IMR-90 (cell line): ENCODE measurements around the gene TENM3. TPM values are rescaled to one million over a fixed set of nuclear protein-coding genes. Genes with fewer than 3 reads are reported as not detected.

Experiments
- ATAC-seq: fragments of 200-7000 bp; cut with Tn5 transposase; 2 replicates; pipeline ENCODE4 v1.9.1; 2020; ENCODE audit warnings: low read depth, mild to moderate bottlenecking, moderate library complexity
- BruUV-seq: library from RNA; stranded (reverse); fragments of 400-500 nt; replicated peaks from 2 replicates; lab custom pipeline; 2021; lab: Mats Ljungman, UMichigan
- CTCF ChIA-PET: fragments of 300-600 bp; formaldehyde crosslinking; extraction: SDS; loops from one replicate; lab custom pipeline; 2021; ENCODE audit warnings: antibody characterized with exemption; lab: Yijun Ruan, JAX
- POLR2A ChIA-PET: fragments of 300-600 bp; sonication (Branson Sonifier 250); formaldehyde crosslinking; loops from one replicate; lab custom pipeline; 2022; ENCODE audit warnings: antibody characterized with exemption; ENCODE audit not compliant: unreplicated experiment; lab: Charles Lee
- DNase-seq: peaks from one replicate; pipeline ENCODE4 v3.0.0; 2013
- H2AFZ ChIP-seq: replicated peaks from 2 replicates; pipeline ENCODE3; 2013; ENCODE audit warnings: low read length, mild to moderate bottlenecking; ENCODE audit not compliant: poor library complexity
- H2AK5ac ChIP-seq: 2 replicates; pipeline ENCODE4 v1.6.1; 2013; ENCODE audit warnings: low read depth, low read length, inconsistent platforms
- H2AK9ac ChIP-seq: replicated peaks from 2 replicates; pipeline ENCODE3; 2013; ENCODE audit warnings: mild to moderate bottlenecking, low read depth, low read length, moderate library complexity; ENCODE audit not compliant: poor library complexity
- H2BK120ac ChIP-seq: 2 replicates; pipeline ENCODE4 v1.6.1; 2013; ENCODE audit warnings: low read depth, low read length, inconsistent platforms
- H2BK15ac ChIP-seq: 3 replicates; pipeline ENCODE4 v1.6.1; 2013; ENCODE audit warnings: low read depth, low read length, inconsistent platforms
- H2BK20ac ChIP-seq: 2 replicates; pipeline ENCODE4 v1.6.1; 2013; ENCODE audit warnings: low read depth, mild to moderate bottlenecking, inconsistent platforms, low read length, moderate library complexity
- H2BK5ac ChIP-seq: 2 replicates; pipeline ENCODE4 v1.6.1; 2013; ENCODE audit warnings: mild to moderate bottlenecking, low read depth, low read length, inconsistent platforms; ENCODE audit not compliant: poor library complexity, severe bottlenecking
- H3K14ac ChIP-seq: replicated peaks from 2 replicates; pipeline ENCODE4 v1.6.1; 2013; ENCODE audit warnings: low read depth, low read length, inconsistent platforms
- H3K18ac ChIP-seq: 2 replicates; pipeline ENCODE4 v1.6.1; 2013; ENCODE audit warnings: low read depth, low read length, control low read depth
- H3K23ac ChIP-seq: 2 replicates; pipeline ENCODE4 v1.6.1; 2013; ENCODE audit warnings: low read depth, low read length, inconsistent platforms
- H3K27ac ChIP-seq: 2 replicates; pipeline ENCODE4 v1.5.1; 2013; ENCODE audit warnings: mild to moderate bottlenecking, control low read depth, low read length; ENCODE audit not compliant: insufficient read depth
- H3K27me3 ChIP-seq: 2 replicates; pipeline ENCODE4 v1.6.1; 2013; ENCODE audit warnings: low read length; ENCODE audit not compliant: control insufficient read depth, insufficient read depth
- H3K36me3 ChIP-seq: 2 replicates; pipeline ENCODE4 v1.6.1; 2013; ENCODE audit warnings: low read length, mixed read lengths; ENCODE audit not compliant: control insufficient read depth, insufficient read depth
- H3K4ac ChIP-seq: 2 replicates; pipeline ENCODE4 v1.6.1; 2013; ENCODE audit warnings: low read depth, low read length, inconsistent platforms
- H3K4me1 ChIP-seq: 2 replicates; pipeline ENCODE4 v1.6.1; 2013; ENCODE audit warnings: low read length, mixed read lengths; ENCODE audit not compliant: control insufficient read depth, insufficient read depth
- H3K4me2 ChIP-seq: 2 replicates; pipeline ENCODE4 v1.6.1; 2013; ENCODE audit warnings: low read depth, mild to moderate bottlenecking, control low read depth, low read length, moderate library complexity
- H3K4me3 ChIP-seq: 2 replicates; pipeline ENCODE4 v1.5.1; 2013; ENCODE audit warnings: low read depth, mild to moderate bottlenecking, control low read depth, low read length, moderate library complexity; ENCODE audit not compliant: insufficient read depth
- H3K56ac ChIP-seq: 2 replicates; pipeline ENCODE4 v1.6.1; 2013; ENCODE audit warnings: low read length, inconsistent platforms; ENCODE audit not compliant: insufficient read depth; ENCODE audit errors: extremely low read depth
- H3K79me1 ChIP-seq, 2 experiments: 2 replicates each; pipeline ENCODE4 v1.6.1; 2013; ENCODE audit warnings: low read length in 2 of 2, inconsistent platforms in 1 of 2, low read depth in 1 of 2
- H3K9ac ChIP-seq: 2 replicates; pipeline ENCODE4 v1.6.1; 2013; ENCODE audit warnings: low read depth, low read length, control low read depth
- H3K9me1 ChIP-seq: 2 replicates; pipeline ENCODE4 v1.6.1; 2013; ENCODE audit warnings: low read length, inconsistent platforms; ENCODE audit not compliant: insufficient read depth
- H3K9me3 ChIP-seq: 2 replicates; pipeline ENCODE4 v1.6.1; 2013; ENCODE audit warnings: low read length; ENCODE audit not compliant: control insufficient read depth, insufficient read depth
- H4K20me1 ChIP-seq: 2 replicates; pipeline ENCODE4 v1.6.1; 2013; ENCODE audit warnings: low read length, inconsistent platforms; ENCODE audit not compliant: insufficient read depth
- H4K5ac ChIP-seq: 2 replicates; pipeline ENCODE4 v1.6.1; 2013; ENCODE audit warnings: mild to moderate bottlenecking, low read depth, low read length, control low read depth
- H4K8ac ChIP-seq, 2 experiments: 2 replicates each; pipeline ENCODE4 v1.6.1; 2013; ENCODE audit warnings: low read depth in 2 of 2, low read length in 2 of 2, control low read depth in 1 of 2, inconsistent platforms in 1 of 2
- H4K91ac ChIP-seq: 2 replicates; pipeline ENCODE4 v1.6.1; 2013; ENCODE audit warnings: low read depth, low read length, inconsistent platforms; ENCODE audit not compliant: insufficient read depth
- BHLHE40 ChIP-seq: fragments of 150-350 bp; IDR thresholded peaks from 2 replicates; pipeline ENCODE4 v1.6.1; 2016; ENCODE audit warnings: mild to moderate bottlenecking, low read depth, low read length
- CEBPB ChIP-seq: IDR thresholded peaks from 2 replicates; pipeline ENCODE4 v1.6.1; 2012; ENCODE audit warnings: low read depth, low read length, improper control_type of control experiment
- CHD1 ChIP-seq: IDR thresholded peaks from 2 replicates; pipeline ENCODE4 v1.6.1; 2012; ENCODE audit warnings: low read depth, low read length, improper control_type of control experiment
- CTCF ChIP-seq: conservative IDR thresholded peaks from 2 replicates; pipeline ENCODE4 v1.5.1; 2012; ENCODE audit warnings: mild to moderate bottlenecking, low read depth, low read length, improper control_type of control experiment
- ELK1 ChIP-seq: fragments of 150-350 bp; IDR thresholded peaks from 2 replicates; pipeline ENCODE4 v1.6.1; 2016; ENCODE audit warnings: low read depth, mild to moderate bottlenecking, low read length, moderate library complexity, borderline replicate concordance
- FOS ChIP-seq: fragments of 150-350 bp; IDR thresholded peaks from 2 replicates; pipeline ENCODE4 v1.6.1; 2016; ENCODE audit warnings: low read depth, low read length
- MAFK ChIP-seq: IDR thresholded peaks from 2 replicates; pipeline ENCODE4 v1.6.1; 2012; ENCODE audit warnings: low read depth, low read length, improper control_type of control experiment
- MAZ ChIP-seq: IDR thresholded peaks from 2 replicates; pipeline ENCODE4 v1.6.1; 2012; ENCODE audit warnings: low read depth, mild to moderate bottlenecking, low read length, improper control_type of control experiment, moderate library complexity, borderline replicate concordance
- MXI1 ChIP-seq: IDR thresholded peaks from 2 replicates; pipeline ENCODE4 v1.6.1; 2012; ENCODE audit warnings: low read depth, mild to moderate bottlenecking, low read length, moderate library complexity, borderline replicate concordance
- NFE2L2 ChIP-seq: fragments of 150-350 bp; IDR thresholded peaks from 2 replicates; pipeline ENCODE4 v1.6.1; 2016; ENCODE audit warnings: low read depth, mild to moderate bottlenecking, low read length
- POLR2A ChIP-seq: IDR thresholded peaks from 2 replicates; pipeline ENCODE4 v1.6.1; 2012; ENCODE audit warnings: mild to moderate bottlenecking, low read depth, low read length
- RAD21 ChIP-seq: IDR thresholded peaks from 2 replicates; pipeline ENCODE4 v1.6.1; 2012; ENCODE audit warnings: low read length, improper control_type of control experiment
- RCOR1 ChIP-seq: IDR thresholded peaks from 2 replicates; pipeline ENCODE4 v1.6.1; 2012; ENCODE audit warnings: mild to moderate bottlenecking, low read length, improper control_type of control experiment; ENCODE audit not compliant: insufficient replicate concordance
- RFX5 ChIP-seq: IDR thresholded peaks from 2 replicates; pipeline ENCODE4 v1.8.0; 2012; ENCODE audit warnings: low read depth, mild to moderate bottlenecking, low read length, moderate library complexity
- SMC3 ChIP-seq: fragments of 150-350 bp; IDR thresholded peaks from 2 replicates; pipeline ENCODE4 v1.6.1; 2016; ENCODE audit warnings: low read depth, mild to moderate bottlenecking, antibody characterized with exemption, low read length, moderate library complexity
- USF2 ChIP-seq: fragments of 150-350 bp; IDR thresholded peaks from 2 replicates; pipeline ENCODE4 v1.6.1; 2017; ENCODE audit warnings: mild to moderate bottlenecking, antibody characterized with exemption, low read length, low read depth
- WGBS, 2 experiments: methylation state at CpG; one replicate each; pipeline versions ENCODE4 v1.1.5 to v1.1.7; 2013; ENCODE audit warnings: missing lambda C conversion rate in 2 of 2; ENCODE audit not compliant: insufficient read length in 1 of 2; ENCODE audit errors: extremely low coverage in 2 of 2; 5-methylcytosine and 5-hydroxymethylcytosine counted together
- dilution Hi-C: fragments of 300-500 bp; cut with HindIII; formaldehyde crosslinking; loops from one replicate; pipeline ENCODE4 v1.14.3; 2018; ENCODE audit warnings: low sequenced_read_pairs; ENCODE audit not compliant: unreplicated experiment
- in situ Hi-C: fragments of 300-500 bp; cut with MboI; formaldehyde crosslinking; loops from 3 replicates; pipeline ENCODE4 v1.14.3; 2019; ENCODE audit warnings: low sequenced_read_pairs, inconsistent platforms, mixed read lengths
- intact Hi-C: fragments of 100-400 bp; cut with micrococcal nuclease; formaldehyde crosslinking; loops from 2 replicates; pipeline ENCODE4 v1.10.0; 2022
- polyA plus RNA-seq, 3 experiments: library from polyadenylated mRNA; depleted of rRNA; stranded (reverse); fragments of >200 nt; gene quantifications; 2 replicates each; pipeline ENCODE4 v1.2.3, GENCODE V29; 2012; ENCODE audit warnings: low replicate concordance in 1 of 3
- total RNA-seq: library from RNA; depleted of rRNA; stranded (reverse); fragments of >200 nt; gene quantifications from 2 replicates; pipeline ENCODE4 v1.2.3, GENCODE V29; 2012

TENM3 gene
- total and polyA plus RNA-seq, 2 of the 4 experiments (the other 2 are of a cell fraction): 29.9 to 173 TPM

- TF ChIP-seq NFE2L2 (no peak), ELK1 (no peak), MXI1 (no peak), CHD1 (no peak), CEBPB (no peak), CTCF (no peak), POLR2A (no peak), MAFK (no peak), MAZ (no peak), BHLHE40 (no peak), RAD21 (no peak), FOS (no peak), RCOR1 (no peak), SMC3 (no peak), RFX5 (no peak), USF2 (no peak)
- Histone ChIP-seq H2AK5ac (no peak overlapping the region), H3K27ac (no peak overlapping the region), H3K14ac (no peak overlapping the region), H3K4me1 (no peaks in the 10 kb centered on the region), H3K4me3 (no peak overlapping the region), H3K9ac (no peak overlapping the region), H2AK9ac (no peak overlapping the region), H3K4me2 (no peak overlapping the region), H3K27me3 (no peaks in the 10 kb centered on the region), H4K8ac (no peak overlapping the region), H3K18ac (no peak overlapping the region), H4K20me1 (no peaks in the 10 kb centered on the region), H2AFZ (no peak overlapping the region), H3K9me3 (peaks cover 3% of the 10 kb centered on the region; the same call in 1 of the 2 replicates), H2BK5ac (no peak overlapping the region), H3K4ac (no peak overlapping the region), H3K79me1 (no peaks in the 10 kb centered on the region), H3K23ac (no peak overlapping the region), H4K91ac (no peak overlapping the region), H3K9me1 (no peaks in the 10 kb centered on the region), H3K56ac (no peak overlapping the region), H3K36me3 (no peaks in the 10 kb centered on the region), H2BK15ac (no peak overlapping the region), H4K5ac (no peak overlapping the region), H2BK20ac (no peak overlapping the region), H2BK120ac (no peak overlapping the region)
- WGBS, 2 experiments: no CpG with 5 or more reads among the region's 1 CpG
- ATAC-seq: no peak
- intact Hi-C loops: no loop called here
- POLR2A ChIA-PET: no interaction called here
- CTCF ChIA-PET: no interaction called here
- dilution Hi-C loops: no loop called here
- no TSS peak for BruUV-seq
- in situ Hi-C loops: no loop called here
- DNase-seq: no peak
These were observed 170.3 kb downstream of the TENM3 start for GRCh38 chr4:182413550-182413949.
